GM18505 (cell line): ENCODE results near the gene B4GALT3.

ENCODE experiments used
- ATAC-seq: cut with Tn5 transposase; IDR thresholded peaks from one replicate; pipeline ENCODE4 v1.9.1; 2021; ENCODE audit not compliant: unreplicated experiment
- POLR2A ChIP-seq: IDR thresholded peaks from 4 replicates; pipeline ENCODE4 v1.6.1; 2011; ENCODE audit warnings: borderline replicate concordance; ENCODE audit not compliant: insufficient read depth, insufficient read length; ENCODE audit errors: extremely low read depth

B4GALT3 gene

GRCh38 chr1:161216945-161217712 lies 39.8 kb upstream of the B4GALT3 start:
- peak; percentile 81 for ATAC-seq
- no peak for TF ChIP-seq POLR2A

- no peak for ATAC-seq
- no peak for TF ChIP-seq POLR2A
These were observed 37.8 kb upstream of the B4GALT3 start, which contains the start of gene FCER1G for GRCh38 chr1:161215076-161215475. Gene FCER1G, plus strand, starts transcription at chr1:161215295. Its CDS starts 27 bp downstream, at chr1:161215322.

- no peak for ATAC-seq
- TF ChIP-seq POLR2A: no peak
These were observed 37.1 kb upstream of the B4GALT3 start for GRCh38 chr1:161214369-161214768.

GRCh38 chr1:161209790-161210409 lies 32.6 kb upstream of the B4GALT3 start:
- ATAC-seq: no peak
- no peak for TF ChIP-seq POLR2A

- ATAC-seq: no peak
- TF ChIP-seq POLR2A: no peak
These were observed 29.9 kb upstream of the B4GALT3 start for GRCh38 chr1:161207173-161207572.

- TF ChIP-seq POLR2A: no peak
These were observed 29.3 kb upstream of the B4GALT3 start for GRCh38 chr1:161206411-161207140.

GRCh38 chr1:161201836-161202712 lies 24.8 kb upstream of the B4GALT3 start, which contains the start of gene NDUFS2:
Gene NDUFS2, plus strand, starts transcription at chr1:161202367. Its CDS starts 19 bp downstream, at chr1:161202386.
- peak; percentile 96 for ATAC-seq
- peak; percentile 95 for TF ChIP-seq POLR2A

More at GRCh38 chr1:161206411-161207140, 29.3 kb upstream of the B4GALT3 start:
- no peak for ATAC-seq

GRCh38 chr1:161200992-161201835 lies 23.9 kb upstream of the B4GALT3 start:
- no peak for ATAC-seq

GRCh38 chr1:161200421-161200991 lies 23.2 kb upstream of the B4GALT3 start:
- no peak for ATAC-seq
- TF ChIP-seq POLR2A: no peak

More at GRCh38 chr1:161200992-161201835, 23.9 kb upstream of the B4GALT3 start:
- no peak for TF ChIP-seq POLR2A

GRCh38 chr1:161199506-161200139 lies 22.3 kb upstream of the B4GALT3 start:
- ATAC-seq: no peak
- no peak for TF ChIP-seq POLR2A

- no peak for ATAC-seq
- TF ChIP-seq POLR2A: no peak
These were observed 21.7 kb upstream of the B4GALT3 start, which contains the start of gene ADAMTS4 for GRCh38 chr1:161198897-161199431. Gene ADAMTS4, minus strand, starts transcription at chr1:161199054. Its CDS starts 427 bp downstream, at chr1:161198627.

GRCh38 chr1:161198194-161198896 lies 21.0 kb upstream of the B4GALT3 start:
- no peak for TF ChIP-seq POLR2A
- ATAC-seq: no peak
